GM10248 (cell line): ENCODE data around the gene MATCAP1.

ENCODE experiments used
- CTCF ChIA-PET: fragments of 300-600 bp; sonication (Branson Sonifier 250); formaldehyde crosslinking; extraction: SDS; loops from one replicate; lab custom pipeline; 2021; ENCODE audit warnings: antibody characterized with exemption; lab: Yijun Ruan, JAX
- POLR2A ChIA-PET: fragments of 350-650 bp; sonication (Branson Sonifier 250); formaldehyde crosslinking; extraction: SDS; loops from one replicate; lab custom pipeline; 2020; ENCODE audit warnings: antibody characterized with exemption; lab: Yijun Ruan, JAX
- DNase-seq: peaks from one replicate; pipeline ENCODE4 v3.0.0; 2012; ENCODE audit errors: extremely low spot score
- CTCF ChIP-seq: IDR thresholded peaks from 2 replicates; pipeline ENCODE4 v1.5.1; 2012; ENCODE audit warnings: mild to moderate bottlenecking, low read depth; ENCODE audit errors: extremely low read depth, missing control alignments, control extremely low read depth

MATCAP1 gene

GRCh38 chr16:67137605-67138004 is 46.2 kb downstream of the MATCAP1 start:
- ChIA-PET POLR2A (interaction anchor here (1.0 kb wide), 1 partner anchor 38 kb away, joined by 6 read pairs; no protein-coding TSS in a partner anchor), CTCF (interaction anchor here (0.7 to 3.1 kb wide), 6 partner anchors 14 to 166 kb away, joined by 3 to 12 read pairs (median 3); no protein-coding TSS in a partner anchor)
- no peak for TF ChIP-seq CTCF
- DNase-seq, result no peak

GRCh38 chr16:67129422-67129821 is 54.3 kb downstream of the MATCAP1 start:
- no peak for TF ChIP-seq CTCF
- CTCF ChIA-PET, result interaction anchor here (1.0 to 6.8 kb wide), 5 partner anchors 11 to 111 kb away, joined by 3 to 33 read pairs (median 7); no protein-coding TSS in a partner anchor
- DNase-seq, result no peak
- POLR2A ChIA-PET, result no interaction called here

- CTCF ChIA-PET, result interaction anchor here (0.7 to 6.8 kb wide), 7 partner anchors 10 to 111 kb away, joined by 3 to 33 read pairs (median 4); no protein-coding TSS in a partner anchor
Measured at GRCh38 chr16:67128887-67129286, 54.9 kb downstream of the MATCAP1 start.

GRCh38 chr16:67128417-67128816 is 55.3 kb downstream of the MATCAP1 start:
- CTCF ChIA-PET, result interaction anchor here (0.7 to 6.8 kb wide), 6 partner anchors 10 to 110 kb away, joined by 3 to 33 read pairs (median 5); no protein-coding TSS in a partner anchor
- no peak for TF ChIP-seq CTCF
- DNase-seq, result no peak
- POLR2A ChIA-PET, result no interaction called here

More at GRCh38 chr16:67128887-67129286, 54.9 kb downstream of the MATCAP1 start:
- no peak for TF ChIP-seq CTCF
- no peak for DNase-seq
- POLR2A ChIA-PET, result no interaction called here
